ENCODE results near the gene ERRFI1.

The ERRFI1 gene

GRCh38 chr1:8042134-8042533, 16.0 kb upstream of the ERRFI1 start:
- DNase-seq, result no peak

DNA sequence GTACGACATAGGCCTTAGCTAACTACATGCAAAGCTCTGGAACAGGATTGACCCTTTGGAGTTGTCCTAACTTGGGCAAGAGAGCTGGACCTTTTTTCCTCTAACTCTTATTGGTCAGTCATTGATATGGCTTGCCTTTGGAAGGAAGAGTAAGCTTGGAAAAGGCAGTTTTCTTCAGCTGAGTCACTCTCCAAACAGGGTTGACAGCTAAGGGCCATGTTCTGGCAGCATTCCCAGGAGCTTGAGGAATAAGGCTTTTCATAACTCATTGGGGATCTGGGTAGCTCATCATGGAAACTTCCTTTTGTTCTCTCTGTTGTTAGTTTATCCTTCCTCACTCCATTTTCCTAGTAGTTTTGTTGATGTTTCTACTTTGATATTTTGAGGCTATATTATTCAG, 14.5 kb upstream of the ERRFI1 start:
- no peak for DNase-seq

DNA sequence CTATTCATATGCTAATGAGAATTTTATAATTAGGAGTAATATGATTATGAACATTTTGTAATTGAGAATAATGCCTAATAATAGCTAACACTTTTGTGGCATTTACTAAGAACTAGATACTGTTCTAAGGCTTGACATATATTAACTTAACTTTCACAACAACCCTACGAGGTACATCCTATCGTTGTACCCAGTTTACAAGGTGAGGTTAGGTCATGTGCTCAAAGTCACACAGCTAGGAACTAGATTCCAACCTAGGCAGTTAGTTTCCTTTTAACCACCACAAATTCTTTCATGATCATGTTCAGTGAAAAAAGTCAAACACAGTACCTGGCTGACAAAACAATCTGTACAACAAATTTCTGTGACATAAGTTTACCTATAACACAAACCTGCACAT, 13.0 kb upstream of the ERRFI1 start:
- DNase-seq, result no peak

DNA sequence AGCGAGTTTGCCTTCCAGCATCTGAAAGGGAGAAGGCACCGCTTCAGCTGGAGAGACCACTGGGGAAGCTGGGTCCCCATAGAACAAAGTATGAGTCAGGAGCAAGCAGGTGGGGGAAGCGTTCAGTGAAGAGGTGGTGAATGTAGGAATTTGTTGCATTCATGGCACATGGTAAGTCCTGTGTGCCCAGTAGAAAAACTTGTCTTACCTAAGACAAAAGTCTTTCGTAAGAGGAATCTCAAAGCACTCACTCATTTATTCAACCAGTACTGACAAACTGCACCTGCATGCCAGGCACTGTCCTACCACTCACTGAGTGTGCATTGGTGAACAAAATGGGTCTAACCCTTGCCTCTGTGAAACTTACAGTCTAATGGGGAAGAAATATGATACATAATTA, 9.2 kb upstream of the ERRFI1 start:
- no peak for DNase-seq

DNA sequence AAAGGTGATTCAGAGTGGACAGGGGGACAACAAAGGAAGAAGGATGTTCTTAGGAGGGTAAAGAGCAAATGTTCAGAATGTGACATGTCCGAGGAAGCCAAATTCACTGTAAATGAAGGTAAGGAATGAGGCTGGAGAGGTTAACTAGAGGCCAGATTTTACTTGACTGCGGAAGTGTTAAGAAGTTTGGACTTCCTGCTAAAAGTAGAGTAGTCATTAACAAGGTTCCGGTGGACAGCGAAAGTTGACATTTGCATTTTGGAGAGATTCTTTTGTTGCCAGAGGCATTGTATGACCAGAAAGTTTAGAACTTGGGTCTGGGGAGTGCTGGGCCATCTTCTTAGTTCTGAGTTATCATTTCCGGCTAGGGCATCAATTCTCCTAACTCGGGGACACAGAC, 7.2 kb upstream of the ERRFI1 start:
- DNase-seq, result no peak

DNA sequence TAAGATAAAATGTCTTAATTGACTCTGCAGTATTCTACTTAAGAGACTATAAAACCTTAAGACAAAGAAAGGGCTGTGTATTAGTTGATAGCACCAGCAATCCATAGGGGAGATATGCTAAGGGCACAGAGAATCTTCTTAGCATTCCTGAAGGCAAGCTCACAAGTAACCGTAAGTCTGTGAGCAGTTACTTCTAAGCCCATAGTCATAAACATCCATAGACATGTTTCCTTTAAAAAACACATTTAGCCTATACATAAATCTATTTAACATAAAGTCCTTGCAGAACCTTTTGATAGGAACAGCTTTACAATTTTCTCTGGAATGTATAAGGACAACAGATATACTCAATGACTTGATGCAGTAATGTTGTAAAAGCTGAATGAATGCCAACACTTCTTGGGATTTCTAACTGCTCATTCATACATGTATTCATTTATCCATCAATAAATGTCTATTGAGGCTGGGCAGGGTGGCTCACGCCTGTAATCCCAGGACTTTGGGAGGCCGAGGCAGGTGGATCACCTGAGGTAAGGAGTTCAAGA, 6.3 kb upstream of the ERRFI1 start:
- no peak for DNase-seq

DNA sequence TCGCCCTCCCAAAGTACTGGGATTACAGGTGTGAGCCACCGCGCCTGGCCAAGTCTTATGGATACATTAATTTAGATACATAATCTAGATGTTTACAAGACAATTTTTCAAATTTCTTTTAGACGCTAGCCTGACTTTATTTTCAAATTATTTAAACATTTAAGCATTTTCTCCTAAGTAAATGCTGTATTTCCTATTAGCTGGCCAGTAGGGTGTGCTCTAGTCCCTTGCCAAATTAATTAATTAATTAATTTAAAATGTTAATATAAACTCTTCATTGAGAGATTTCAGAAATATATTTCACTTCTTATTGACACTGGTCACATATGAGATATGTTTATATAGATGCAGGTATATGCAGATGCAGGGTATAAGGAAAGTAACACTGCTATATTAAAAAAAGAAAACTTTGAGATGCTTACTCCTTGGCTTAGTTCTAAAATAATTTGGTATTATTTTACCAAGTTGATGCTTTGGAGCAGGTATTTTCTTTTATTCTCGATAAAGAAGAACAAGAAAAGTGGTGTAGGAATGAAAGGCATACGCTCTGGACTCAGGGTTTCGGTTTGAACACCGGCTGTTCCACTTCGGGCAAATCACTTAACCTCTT, 5.2 kb upstream of the ERRFI1 start:
- peak; percentile 58 for DNase-seq

GRCh38 chr1:8028571-8028910, 2.4 kb upstream of the ERRFI1 start:
- no peak for DNase-seq

- DNase-seq, result no peak
Observed at GRCh38 chr1:8027748-8028570, 1.9 kb upstream of the ERRFI1 start.

DNA sequence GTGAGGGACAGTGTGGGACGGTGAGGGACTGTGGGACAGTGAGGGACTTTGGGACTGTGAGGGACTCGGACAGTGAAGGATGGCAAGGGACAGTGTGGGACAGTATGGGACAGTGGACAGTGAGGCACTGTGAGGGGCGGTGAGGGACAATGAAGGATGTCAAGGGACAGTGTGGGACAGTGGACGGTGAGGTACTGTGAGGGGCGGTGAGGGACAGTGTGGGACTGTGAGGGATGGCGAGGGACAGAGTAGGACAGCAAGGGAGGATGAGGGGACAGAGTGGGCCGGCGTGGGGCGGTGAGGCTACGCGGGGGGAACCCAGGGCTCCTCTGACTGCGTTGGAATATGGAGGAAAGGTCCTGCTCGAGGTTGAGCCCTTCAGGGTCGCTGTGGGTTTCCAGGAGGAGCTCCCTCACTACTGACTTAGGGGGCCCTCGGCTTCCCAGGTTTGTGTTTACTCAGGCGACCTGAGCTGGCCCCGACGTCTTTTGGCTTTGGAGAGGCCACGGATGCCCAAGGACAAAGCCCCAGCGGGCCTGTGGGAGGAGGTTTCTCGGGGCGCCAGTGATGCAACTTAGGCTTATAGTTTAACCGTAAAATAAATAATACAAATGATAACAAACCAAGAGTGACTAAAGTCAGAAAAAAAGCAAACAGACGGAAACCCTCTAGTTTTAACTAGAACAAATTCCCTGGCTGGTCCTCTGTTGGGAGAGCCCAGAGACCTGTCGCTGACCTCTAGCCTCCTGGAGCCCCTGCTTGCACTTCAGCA, 1.1 kb upstream of the ERRFI1 start:
- no peak for DNase-seq

DNA sequence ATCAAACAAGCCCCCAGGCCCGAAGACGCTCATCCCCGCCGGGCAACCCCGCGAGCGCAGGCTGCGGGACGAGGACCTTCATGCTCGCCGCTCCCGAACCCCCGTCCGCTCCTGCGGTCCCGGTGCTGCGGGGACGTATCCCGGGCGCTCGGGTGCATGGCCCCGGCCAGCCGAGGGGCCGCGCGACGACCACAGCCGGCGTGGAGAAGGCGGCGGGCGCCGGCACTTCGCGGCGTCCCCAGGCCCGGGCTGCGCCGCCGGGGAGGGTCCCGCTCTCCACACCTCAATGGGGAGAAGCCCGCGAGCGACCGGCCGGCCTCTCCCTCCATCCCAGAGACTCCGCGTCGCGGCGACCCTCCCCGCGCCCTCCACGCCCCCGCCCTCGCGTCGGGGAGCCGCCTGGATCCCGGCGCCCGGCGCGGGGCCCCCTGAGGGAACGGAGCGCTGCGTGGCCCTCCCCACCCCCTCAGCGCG, 401 bp downstream of the ERRFI1 start:
- DNase-seq, result peak; percentile 1

- DNase-seq, result peak; percentile 1
Observed at GRCh38 chr1:8025061-8025670, 943 bp downstream of the ERRFI1 start.

GRCh38 chr1:8024329-8024728, 1.8 kb downstream of the ERRFI1 start:
- DNase-seq, result no peak

DNA sequence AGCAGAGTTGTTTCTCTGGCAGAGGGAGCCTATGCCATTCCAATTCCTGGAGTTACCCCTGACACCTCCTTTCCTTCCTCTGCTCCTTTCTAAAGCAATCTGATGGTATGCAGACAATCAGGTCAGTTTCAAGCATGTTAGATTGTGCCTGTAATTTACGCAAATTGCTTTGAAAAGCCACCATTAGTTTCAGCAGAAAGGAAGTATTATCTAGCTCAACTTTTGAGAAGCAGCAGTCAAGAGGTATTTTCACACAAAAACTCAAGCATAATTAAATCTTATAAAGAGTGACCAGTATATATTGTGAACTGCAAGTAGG, 2.2 kb downstream of the ERRFI1 start:
- no peak for DNase-seq

GRCh38 chr1:8023287-8023994, 2.7 kb downstream of the ERRFI1 start:
- no peak for DNase-seq

DNA sequence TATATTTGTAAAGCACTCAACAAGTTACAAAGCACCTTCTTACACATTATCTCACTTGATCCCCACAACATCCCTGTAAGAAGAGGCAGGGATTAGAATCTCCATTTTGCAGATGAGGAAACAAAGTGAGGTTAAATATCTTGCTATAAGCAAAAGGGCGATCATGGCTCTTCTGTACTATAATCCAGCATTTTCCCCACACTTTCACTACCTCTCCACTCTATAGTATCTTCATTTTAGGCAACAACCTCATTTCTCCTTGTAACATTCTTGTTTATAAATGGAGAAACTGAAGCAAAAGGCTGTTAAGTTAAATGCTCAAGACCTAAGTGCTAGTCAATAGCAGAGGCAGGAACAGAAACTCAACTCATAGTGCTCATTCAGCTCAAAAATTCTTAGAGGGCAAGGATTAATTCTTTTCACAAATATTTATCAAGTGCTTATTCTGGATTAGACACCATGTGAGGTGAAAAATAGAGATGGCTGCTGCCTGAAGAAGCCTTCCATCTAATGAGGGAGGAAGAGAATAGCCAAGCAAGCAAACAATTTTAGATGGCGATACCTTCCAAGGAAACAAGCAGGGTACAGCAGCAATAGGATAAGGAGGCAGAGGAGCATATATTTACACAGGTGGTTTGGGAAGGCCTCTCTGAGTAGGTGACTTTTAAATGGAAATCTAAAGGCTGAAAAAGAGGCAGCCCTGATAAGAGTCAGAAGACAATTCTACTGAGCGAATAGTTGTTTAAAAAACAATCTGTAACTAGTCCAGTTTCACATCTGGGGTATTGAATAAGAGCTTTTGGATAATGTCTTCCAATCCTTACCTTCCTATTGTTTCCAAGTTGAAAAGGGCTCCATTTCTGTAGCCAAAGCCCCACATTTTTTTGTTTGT, 3.5 kb downstream of the ERRFI1 start:
- no peak for DNase-seq

DNA sequence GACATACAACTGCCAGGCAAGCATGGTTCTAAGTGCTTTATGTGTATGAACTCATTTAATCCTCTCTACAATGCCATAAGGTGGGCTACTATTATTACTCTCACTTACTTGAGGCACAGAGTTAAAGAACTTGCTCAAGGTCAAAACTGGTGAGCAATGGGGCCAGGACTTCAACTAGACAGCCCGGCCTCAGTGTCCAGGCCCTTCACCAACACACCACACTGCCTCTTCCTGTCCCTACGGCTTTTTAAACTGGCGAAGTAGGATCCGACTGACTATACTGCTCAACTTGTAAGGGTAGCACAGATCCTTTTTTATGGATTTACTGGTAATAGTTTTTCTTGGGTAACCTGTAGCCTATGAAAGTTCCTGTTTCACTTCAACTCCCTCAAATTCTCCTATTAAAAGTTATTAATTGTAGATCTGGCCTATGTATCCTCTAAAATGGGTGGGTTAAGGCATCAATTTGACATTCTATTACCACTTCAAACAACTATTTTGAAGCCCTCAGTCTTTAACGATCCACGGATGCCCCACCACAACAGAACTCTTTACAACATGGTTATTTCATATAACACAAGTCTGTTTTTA, 4.3 kb downstream of the ERRFI1 start:
- DNase-seq, result no peak

DNA sequence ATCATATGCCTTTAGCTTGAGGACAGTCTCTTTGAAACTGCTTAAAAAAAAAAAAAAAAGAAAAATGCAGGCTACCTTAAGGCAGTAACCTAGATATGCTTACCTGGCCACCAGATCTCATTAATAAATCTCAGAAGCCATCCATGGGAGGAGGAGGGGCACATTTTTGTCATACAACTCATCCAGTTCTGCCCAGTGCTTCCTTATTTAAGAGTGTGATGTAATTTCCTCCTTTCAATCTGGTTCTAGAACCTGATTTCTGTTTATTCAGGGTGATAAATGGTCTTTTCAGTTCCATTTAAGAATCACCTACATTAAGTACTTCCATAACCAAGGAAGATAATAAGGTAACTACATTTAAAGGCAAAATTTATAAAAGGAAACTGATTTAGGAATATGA, 6.1 kb downstream of the ERRFI1 start:
- DNase-seq, result no peak

- DNase-seq, result no peak
Observed at GRCh38 chr1:8019229-8019620, 6.9 kb downstream of the ERRFI1 start.

GRCh38 chr1:8018492-8019228, 7.4 kb downstream of the ERRFI1 start:
- DNase-seq, result no peak

Data from CD4-positive, alpha-beta T cell treated with Interleukin-21 for 1 hour (primary cell).